HT1080 (cell line): ENCODE results near the gene GPRC5A. TPM values are rescaled to one million over a fixed set of nuclear protein-coding genes. Genes with fewer than 3 reads are reported as not detected.

ENCODE experiments used
- total RNA-seq: library from RNA; depleted of rRNA; stranded (reverse); fragments of >200 nt; shearing (Covaris generic); gene quantifications from 2 replicates; pipeline ENCODE4 v1.2.3, GENCODE V29; 2014; rRNA removed

GPRC5A gene
- total RNA-seq, 1 experiment from 2014 or later = 21.7 TPM

Other genes starting within 250 kb of the GPRC5A start
- 0.37 and 0.73 TPM in 2 replicates for gene GPR19, start 195.4 kb upstream of the GPRC5A start, total RNA-seq
- 18.9 and 24.0 TPM in 2 replicates for gene CDKN1B, start 174.2 kb upstream of the GPRC5A start, total RNA-seq
- gene APOLD1, start 105.9 kb upstream of the GPRC5A start, total RNA-seq = 1.8 and 2.8 TPM in 2 replicates
- gene DDX47, start 78.2 kb upstream of the GPRC5A start, total RNA-seq = 108 TPM in 2 replicates
- gene GPRC5D, start 60.6 kb downstream of the GPRC5A start, total RNA-seq = not detected in 2 replicates
- gene HEBP1, start 108.7 kb downstream of the GPRC5A start, total RNA-seq = 9.7 and 26.2 TPM in 2 replicates
- 2.5 and 4.5 TPM in 2 replicates for gene FAM234B, start 152.8 kb downstream of the GPRC5A start, total RNA-seq
- gene GSG1, start 212.1 kb downstream of the GPRC5A start, total RNA-seq = not detected in 2 replicates